ENCODE data around the gene CD101.
A peak's percentile ranks its signal among the peaks of the same experiment; 100 is the strongest.

Gene CD101

DNA sequence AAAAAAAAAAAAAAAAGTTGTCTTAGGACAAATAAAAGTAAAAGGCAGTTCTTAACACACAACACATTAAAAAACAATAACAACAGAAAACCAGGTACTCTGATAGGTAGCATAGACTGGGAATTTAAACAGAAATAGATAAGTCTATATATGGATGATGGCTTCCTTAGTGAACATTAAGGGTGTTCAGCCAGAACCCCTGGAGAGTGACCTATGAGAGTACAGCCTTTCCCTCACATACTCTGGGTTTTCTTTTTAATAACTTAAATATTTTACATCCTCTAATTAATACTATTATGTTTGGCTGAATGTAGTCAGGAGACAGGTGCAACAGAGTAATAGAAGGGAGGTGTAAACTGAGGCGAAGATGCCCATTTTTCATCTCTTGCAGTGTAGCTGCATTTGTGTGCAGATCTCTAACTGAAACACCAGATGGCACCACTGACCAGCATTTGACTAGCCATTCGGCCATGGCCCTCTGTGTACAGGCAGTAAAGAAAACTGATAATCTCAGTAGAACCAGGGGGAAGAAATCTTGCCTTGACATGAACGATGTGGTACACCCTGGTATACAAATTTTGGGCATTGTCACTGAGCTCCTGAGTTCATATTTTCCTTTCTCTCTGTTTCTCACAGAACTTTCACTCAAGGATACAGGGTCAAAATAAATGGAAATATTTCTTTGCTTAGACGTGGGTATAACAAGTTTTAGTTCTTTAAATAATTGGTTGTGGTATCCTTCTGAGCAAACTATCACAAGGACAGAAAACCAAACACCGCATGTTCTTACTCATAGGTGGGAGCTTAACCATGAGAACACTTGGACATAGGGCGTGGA lies 66.2 kb downstream of the CD101 start:
- peak; percentile 67 for DNase-seq (ENCODE audit: low read depth)
- H3K4me3 ChIP-seq (ENCODE audit: low read depth, low read length) = no peak overlapping the region
- TF ChIP-seq CTCF (IDR thresholded peaks at IDR 0.05; ENCODE audit: insufficient read depth, low read depth, low read length, missing control alignments) = peak; percentile 68

DNA sequence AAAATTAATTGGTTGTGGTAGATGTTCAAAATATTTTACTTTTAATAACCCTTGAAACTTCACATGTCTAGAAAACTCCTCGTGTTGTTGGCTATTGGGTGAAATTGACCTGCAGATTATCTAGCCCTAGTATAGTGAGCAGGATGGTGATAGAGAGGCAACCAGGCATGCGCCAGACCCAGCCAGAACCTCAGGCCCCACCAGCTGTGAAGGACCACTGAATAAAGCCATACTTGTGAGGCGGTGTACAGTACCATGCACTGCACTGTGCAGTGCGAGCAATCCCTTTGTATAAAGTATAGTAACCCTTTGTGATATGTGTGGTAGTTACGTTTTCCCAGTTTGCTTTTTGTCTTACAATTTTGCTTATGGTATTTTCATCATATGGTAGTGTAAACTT lies 67.0 kb downstream of the CD101 start:
- no peak for DNase-seq (ENCODE audit: low read depth)
- no peak for TF ChIP-seq CTCF (IDR thresholded peaks at IDR 0.05; ENCODE audit: insufficient read depth, low read depth, low read length, missing control alignments)
- H3K4me3 ChIP-seq (ENCODE audit: low read depth, low read length) = no peak overlapping the region

DNA sequence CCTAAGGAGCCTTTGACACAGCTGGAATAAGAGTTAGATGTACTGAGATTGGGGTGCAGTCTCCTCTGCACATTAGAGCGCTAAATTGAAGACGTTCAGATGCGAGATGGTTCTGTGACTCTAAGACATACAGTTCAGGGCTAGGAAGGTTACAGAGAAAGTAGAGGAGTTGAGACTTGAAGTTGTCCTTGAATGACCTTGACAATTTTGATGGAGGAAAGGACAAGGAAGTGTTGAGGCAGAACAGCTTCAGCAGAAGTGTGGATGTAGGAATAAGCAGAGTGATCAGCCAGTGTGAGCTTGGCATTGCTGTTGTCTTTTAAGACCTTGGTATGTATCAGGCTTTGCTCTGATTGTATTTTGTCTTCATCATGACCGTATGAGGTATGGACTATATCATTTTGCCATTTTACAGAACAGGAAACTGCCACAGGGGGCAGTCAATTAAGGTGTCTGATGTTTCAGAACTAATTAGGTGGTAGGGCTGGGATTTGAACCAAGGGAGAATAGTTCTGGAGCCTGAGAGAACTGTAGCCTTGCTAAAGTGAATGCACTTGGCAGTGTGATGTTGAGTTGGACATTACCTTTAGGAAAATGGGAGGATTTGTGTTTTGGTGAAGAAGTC lies 67.8 kb downstream of the CD101 start:
- TF ChIP-seq CTCF (IDR thresholded peaks at IDR 0.05; ENCODE audit: insufficient read depth, low read depth, low read length, missing control alignments) = peak; percentile 8
- H3K4me3 ChIP-seq (ENCODE audit: low read depth, low read length) = no peak overlapping the region
- no peak for DNase-seq (ENCODE audit: low read depth)

- no peak overlapping the region for H3K4me3 ChIP-seq (ENCODE audit: low read depth, low read length)
- no peak for TF ChIP-seq CTCF (IDR thresholded peaks at IDR 0.05; ENCODE audit: insufficient read depth, low read depth, low read length, missing control alignments)
- peak; percentile 45 for DNase-seq (ENCODE audit: low read depth)
These were observed 68.6 kb downstream of the CD101 start for GRCh38 chr1:117070124-117070523.

- DNase-seq (ENCODE audit: low read depth) = no peak
- no peak overlapping the region for H3K4me3 ChIP-seq (ENCODE audit: low read depth, low read length)
- TF ChIP-seq CTCF (IDR thresholded peaks at IDR 0.05; ENCODE audit: insufficient read depth, low read depth, low read length, missing control alignments) = no peak
These were observed 75.1 kb downstream of the CD101 start for GRCh38 chr1:117076648-117077047.

- H3K4me3 ChIP-seq (ENCODE audit: low read depth, low read length) = no peak overlapping the region
- no peak for DNase-seq (ENCODE audit: low read depth)
- TF ChIP-seq CTCF (IDR thresholded peaks at IDR 0.05; ENCODE audit: insufficient read depth, low read depth, low read length, missing control alignments) = no peak
These were observed 75.7 kb downstream of the CD101 start for GRCh38 chr1:117077267-117077666.

Measured in GM12865 (cell line).